NCI-H1105 (cell line): ENCODE data around the gene CDC27.
"Not testable (repeated sequence)": the region's sequence is repeated elsewhere in the genome, so short reads cannot be mapped to it uniquely, and the experiment has no call there.

Experiments
- DNase-seq: peaks from one replicate; lab custom pipeline; 2025; lab: John Stamatoyannopoulos, UW

CDC27 gene

GRCh38 chr17:47193931-47194511, 4.9 kb upstream of the CDC27 start:
- DNase-seq, result no peak

- DNase-seq, result peak; percentile 8
Observed at GRCh38 chr17:47192554-47192953, 3.5 kb upstream of the CDC27 start.

GRCh38 chr17:47190770-47191169, 1.7 kb upstream of the CDC27 start:
- DNase-seq, result no peak

- no peak for DNase-seq
Observed at GRCh38 chr17:47190243-47190642, 1.1 kb upstream of the CDC27 start.

- DNase-seq, result no peak
Observed at GRCh38 chr17:47189732-47190237, 690 bp upstream of the CDC27 start.

GRCh38 chr17:47188271-47188875, 722 bp downstream of the CDC27 start:
- DNase-seq, result no peak

GRCh38 chr17:47184681-47185080, 4.4 kb downstream of the CDC27 start:
- DNase-seq, result no peak

- DNase-seq, result not testable (repeated sequence)
Observed at GRCh38 chr17:47180988-47181387, 8.1 kb downstream of the CDC27 start.

GRCh38 chr17:47180337-47180736, 8.8 kb downstream of the CDC27 start:
- DNase-seq, result no peak

GRCh38 chr17:47179141-47179540, 10.0 kb downstream of the CDC27 start:
- DNase-seq, result no peak

- no peak for DNase-seq
Observed at GRCh38 chr17:47177261-47177660, 11.8 kb downstream of the CDC27 start.

GRCh38 chr17:47176389-47176826, 12.7 kb downstream of the CDC27 start:
- no peak for DNase-seq

GRCh38 chr17:47174823-47175222, 14.3 kb downstream of the CDC27 start:
- DNase-seq, result not testable (repeated sequence)

- no peak for DNase-seq
Observed at GRCh38 chr17:47172696-47173565, 16.2 kb downstream of the CDC27 start.

GRCh38 chr17:47170710-47171109, 18.4 kb downstream of the CDC27 start:
- DNase-seq, result no peak

- not testable (repeated sequence) for DNase-seq
Observed at GRCh38 chr17:47168896-47169295, 20.2 kb downstream of the CDC27 start.

GRCh38 chr17:47166854-47167253, 22.2 kb downstream of the CDC27 start:
- not testable (repeated sequence) for DNase-seq

- no peak for DNase-seq
Observed at GRCh38 chr17:47165137-47165536, 24.0 kb downstream of the CDC27 start.

GRCh38 chr17:47164263-47164662, 24.8 kb downstream of the CDC27 start:
- no peak for DNase-seq

GRCh38 chr17:47162013-47162622, 27.0 kb downstream of the CDC27 start:
- no peak for DNase-seq

GRCh38 chr17:47159315-47159714, 29.8 kb downstream of the CDC27 start:
- no peak for DNase-seq

- DNase-seq, result no peak
Observed at GRCh38 chr17:47145351-47145750, 43.7 kb downstream of the CDC27 start.
